Hepatocyte (in vitro differentiated cells): Measurements from ENCODE around the gene PM20D2. TPM values are rescaled to one million over a fixed set of nuclear protein-coding genes. Genes with fewer than 3 reads are reported as not detected.

Source experiments
- DNase-seq: peaks from one replicate; pipeline ENCODE4 v3.0.0-alpha.2; 2016; ENCODE audit warnings: low spot score
- H2AFZ ChIP-seq: fragments of 200-600 bp; sonication (generic); 2 replicates; pipeline ENCODE4 v1.6.0; 2016; ENCODE audit warnings: antibody characterized with exemption, mild to moderate bottlenecking
- H3K27ac ChIP-seq: fragments of 200-600 bp; sonication (generic); 2 replicates; pipeline ENCODE4 v1.5.1; 2016; ENCODE audit warnings: mild to moderate bottlenecking
- H3K27me3 ChIP-seq: fragments of 200-600 bp; sonication (generic); 2 replicates; pipeline ENCODE4 v1.6.1; 2016
- H3K36me3 ChIP-seq: fragments of 200-600 bp; sonication (generic); replicated peaks from 2 replicates; pipeline ENCODE4 v1.5.1; 2016; ENCODE audit warnings: low read depth; ENCODE audit not compliant: insufficient read depth
- H3K4me1 ChIP-seq: fragments of 200-600 bp; sonication (generic); 2 replicates; pipeline ENCODE4 v1.5.1; 2016; ENCODE audit warnings: mild to moderate bottlenecking, moderate library complexity; ENCODE audit not compliant: insufficient read depth
- H3K4me2 ChIP-seq: fragments of 200-600 bp; sonication (generic); 2 replicates; pipeline ENCODE4 v1.6.0; 2016
- H3K4me3 ChIP-seq: fragments of 200-600 bp; sonication (generic); 2 replicates; pipeline ENCODE4 v1.5.1; 2016; ENCODE audit warnings: mild to moderate bottlenecking
- H3K79me2 ChIP-seq: fragments of 200-600 bp; sonication (generic); 2 replicates; pipeline ENCODE4 v1.6.0; 2017; ENCODE audit warnings: mild to moderate bottlenecking
- H3K9me2 ChIP-seq: fragments of 200-600 bp; sonication (generic); replicated peaks from 2 replicates; pipeline ENCODE4 v1.6.0; 2017; ENCODE audit warnings: mild to moderate bottlenecking; ENCODE audit not compliant: insufficient read depth
- H3K9me3 ChIP-seq: fragments of 200-600 bp; sonication (generic); 2 replicates; pipeline ENCODE4 v1.5.1; 2016; ENCODE audit warnings: low read depth, mild to moderate bottlenecking
- H4K20me1 ChIP-seq: fragments of 200-600 bp; sonication (generic); 2 replicates; pipeline ENCODE4 v1.6.0; 2016; ENCODE audit warnings: mild to moderate bottlenecking; ENCODE audit not compliant: insufficient read depth, poor library complexity, severe bottlenecking
- EZH2 ChIP-seq: fragments of 200-600 bp; sonication (generic); IDR thresholded peaks from 2 replicates; pipeline ENCODE4 v1.6.1; 2016; ENCODE audit warnings: antibody characterized with exemption, mild to moderate bottlenecking, borderline replicate concordance
- EZH2phosphoT487 ChIP-seq: fragments of 200-600 bp; sonication (generic); IDR thresholded peaks from one replicate; pipeline ENCODE4 v1.6.1; 2018; ENCODE audit warnings: antibody characterized with exemption, mild to moderate bottlenecking, low read depth, moderate library complexity; ENCODE audit not compliant: unreplicated experiment, severe bottlenecking
- WGBS: methylation state at CpG from one replicate; pipeline ENCODE4 v1.1.6; 2016; ENCODE audit warnings: low lambda C conversion rate; ENCODE audit errors: missing lambda C conversion rate; 5-methylcytosine and 5-hydroxymethylcytosine counted together
- polyA plus RNA-seq: library from polyadenylated mRNA; unstranded; fragments of >200 nt; fragmentation: Nextera tagmentation; extraction: Ambion mirVana; gene quantifications from 2 replicates; pipeline ENCODE4 v1.2.1, GENCODE V29; 2016
- total RNA-seq: library from RNA; depleted of rRNA; stranded (reverse); fragments of >200 nt; gene quantifications from 2 replicates; pipeline ENCODE4 v1.2.3, GENCODE V29; 2014
- TF ChIP-seq, protein P1 (sequence below): fragments of 200-600 bp; sonication (generic); IDR thresholded peaks from 2 replicates; pipeline ENCODE4 v1.5.1; 2016; ENCODE audit warnings: antibody characterized with exemption, mild to moderate bottlenecking; ENCODE audit not compliant: poor library complexity

PM20D2 gene
- total and polyA plus RNA-seq, 2 experiments from 2014 or later: 9.5 to 25.3 TPM

- no peak overlapping the region for H2AFZ ChIP-seq
- H3K27me3 ChIP-seq: no peaks in the 10 kb centered on the region
- H3K9me3 ChIP-seq: no peaks in the 10 kb centered on the region
- TF ChIP-seq, protein P1, sequence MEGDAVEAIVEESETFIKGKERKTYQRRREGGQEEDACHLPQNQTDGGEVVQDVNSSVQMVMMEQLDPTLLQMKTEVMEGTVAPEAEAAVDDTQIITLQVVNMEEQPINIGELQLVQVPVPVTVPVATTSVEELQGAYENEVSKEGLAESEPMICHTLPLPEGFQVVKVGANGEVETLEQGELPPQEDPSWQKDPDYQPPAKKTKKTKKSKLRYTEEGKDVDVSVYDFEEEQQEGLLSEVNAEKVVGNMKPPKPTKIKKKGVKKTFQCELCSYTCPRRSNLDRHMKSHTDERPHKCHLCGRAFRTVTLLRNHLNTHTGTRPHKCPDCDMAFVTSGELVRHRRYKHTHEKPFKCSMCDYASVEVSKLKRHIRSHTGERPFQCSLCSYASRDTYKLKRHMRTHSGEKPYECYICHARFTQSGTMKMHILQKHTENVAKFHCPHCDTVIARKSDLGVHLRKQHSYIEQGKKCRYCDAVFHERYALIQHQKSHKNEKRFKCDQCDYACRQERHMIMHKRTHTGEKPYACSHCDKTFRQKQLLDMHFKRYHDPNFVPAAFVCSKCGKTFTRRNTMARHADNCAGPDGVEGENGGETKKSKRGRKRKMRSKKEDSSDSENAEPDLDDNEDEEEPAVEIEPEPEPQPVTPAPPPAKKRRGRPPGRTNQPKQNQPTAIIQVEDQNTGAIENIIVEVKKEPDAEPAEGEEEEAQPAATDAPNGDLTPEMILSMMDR: no peak
- no peak for TF ChIP-seq EZH2phosphoT487
- no peak overlapping the region for H3K4me3 ChIP-seq
- no peaks in the 10 kb centered on the region for H3K79me2 ChIP-seq
- H3K4me1 ChIP-seq: no peaks in the 10 kb centered on the region
- H3K27ac ChIP-seq: no peak overlapping the region
- 80% methylated on average over 5 of the region's 5 CpGs for WGBS
- H4K20me1 ChIP-seq: no peaks in the 10 kb centered on the region
- DNase-seq: no peak
- no peak overlapping the region for H3K4me2 ChIP-seq
- no peaks in the 10 kb centered on the region for H3K9me2 ChIP-seq
- H3K36me3 ChIP-seq: no peaks in the 10 kb centered on the region
Measured at GRCh38 chr6:89190741-89191140, 44.9 kb downstream of the PM20D2 start.

DNA sequence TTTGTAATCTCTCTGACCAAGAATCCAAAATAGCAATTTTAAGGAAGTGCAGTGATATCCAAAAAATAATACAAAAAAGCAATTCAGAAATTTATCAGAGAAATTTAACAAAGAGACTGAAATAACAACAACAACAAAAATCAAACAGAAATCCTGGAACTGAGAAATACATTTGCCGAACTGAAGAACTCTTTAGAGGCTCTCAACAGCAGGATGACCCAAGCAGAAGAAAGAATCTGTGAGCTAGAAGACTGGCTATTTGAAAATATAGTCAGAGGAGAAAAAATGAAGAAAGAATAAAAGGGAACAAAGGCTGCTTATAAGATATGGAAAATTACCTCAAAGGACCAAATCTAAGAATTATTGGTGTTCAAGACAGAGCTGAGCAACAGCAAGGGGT lies 48.7 kb downstream of the PM20D2 start:
- H3K79me2 ChIP-seq: no peaks in the 10 kb centered on the region
- WGBS: 88% methylated on average over 1 of the region's 1 CpG
- H3K9me3 ChIP-seq: no peaks in the 10 kb centered on the region
- no peak for DNase-seq
- no peaks in the 10 kb centered on the region for H3K36me3 ChIP-seq
- H3K4me3 ChIP-seq: no peak overlapping the region
- no peak overlapping the region for H3K4me2 ChIP-seq
- no peak overlapping the region for H2AFZ ChIP-seq
- H3K27ac ChIP-seq: no peak overlapping the region
- H3K4me1 ChIP-seq: no peaks in the 10 kb centered on the region
- no peaks in the 10 kb centered on the region for H3K27me3 ChIP-seq
- no peaks in the 10 kb centered on the region for H3K9me2 ChIP-seq
- H4K20me1 ChIP-seq: no peaks in the 10 kb centered on the region
- TF ChIP-seq EZH2: no peak
- TF ChIP-seq, protein P1: no peak
- TF ChIP-seq EZH2phosphoT487: no peak

GRCh38 chr6:89197141-89197540 lies 51.3 kb downstream of the PM20D2 start:
- H3K36me3 ChIP-seq: no peaks in the 10 kb centered on the region
- H3K4me2 ChIP-seq: no peak overlapping the region
- H3K4me1 ChIP-seq: no peaks in the 10 kb centered on the region
- no peak overlapping the region for H3K27ac ChIP-seq
- 85% methylated on average over 4 of the region's 4 CpGs for WGBS
- H3K9me3 ChIP-seq: no peaks in the 10 kb centered on the region
- no peaks in the 10 kb centered on the region for H3K27me3 ChIP-seq
- no peaks in the 10 kb centered on the region for H3K9me2 ChIP-seq
- no peaks in the 10 kb centered on the region for H3K79me2 ChIP-seq
- no peak overlapping the region for H3K4me3 ChIP-seq
- H2AFZ ChIP-seq: no peak overlapping the region
- no peaks in the 10 kb centered on the region for H4K20me1 ChIP-seq
- TF ChIP-seq, protein P1: no peak
- TF ChIP-seq EZH2 (no peak), EZH2phosphoT487 (no peak)
- DNase-seq: no peak

DNA sequence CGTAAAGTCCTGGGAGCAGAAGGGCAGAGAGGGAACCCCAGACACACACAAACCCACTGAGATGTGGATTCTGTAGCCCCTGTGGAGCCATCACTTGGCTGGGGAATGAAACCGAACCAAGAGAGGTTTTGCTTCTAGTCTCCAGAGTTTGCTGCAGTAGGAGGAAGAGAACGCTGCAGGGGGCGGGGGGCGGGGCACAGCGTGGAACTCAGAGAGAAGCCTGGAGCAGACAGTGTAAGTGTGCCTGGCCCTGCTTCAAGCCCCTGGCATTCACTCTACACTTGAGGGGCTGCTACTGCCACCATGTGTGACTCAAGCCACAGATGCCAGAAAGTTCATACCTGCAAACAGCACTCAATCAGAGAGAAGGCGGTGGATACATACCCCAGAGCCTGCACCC lies 52.4 kb downstream of the PM20D2 start:
- no peak overlapping the region for H2AFZ ChIP-seq

More for the DNA sequence above, 52.4 kb downstream of the PM20D2 start:
- H3K36me3 ChIP-seq: no peaks in the 10 kb centered on the region
- H3K27me3 ChIP-seq: no peaks in the 10 kb centered on the region
- H3K9me3 ChIP-seq: no peaks in the 10 kb centered on the region
- H3K9me2 ChIP-seq: no peaks in the 10 kb centered on the region
- no peak for TF ChIP-seq EZH2
- TF ChIP-seq EZH2phosphoT487: no peak
- TF ChIP-seq, protein P1: no peak
- no peaks in the 10 kb centered on the region for H4K20me1 ChIP-seq
- no peak overlapping the region for H3K27ac ChIP-seq
- 71% methylated on average over 6 of the region's 7 CpGs for WGBS
- no peaks in the 10 kb centered on the region for H3K79me2 ChIP-seq
- no peak overlapping the region for H3K4me3 ChIP-seq
- no peak overlapping the region for H3K4me2 ChIP-seq
- DNase-seq: no peak
- no peaks in the 10 kb centered on the region for H3K4me1 ChIP-seq
